Cardiac septum (tissue), 1 donor: ENCODE measurements around the gene CHRNA1. TPM values are rescaled to one million over a fixed set of nuclear protein-coding genes. Genes with fewer than 3 reads are reported as not detected.

Experiments used
- total RNA-seq: library from RNA; stranded (reverse); fragmentation: NEBNext Ultra II Directional; extraction: Animal tissue kit (Norgen Biotek cat#: 25700); gene quantifications from one replicate; pipeline ENCODE4 v1.2.1, GENCODE V29; 2021
- donor health status: DM: no; HTN: no; CAD: no.

The CHRNA1 gene
- total RNA-seq, 1 donor from 2014 or later = 0.94 TPM

Other genes starting within 250 kb of the CHRNA1 start
- 20.9 TPM for gene WIPF1, start 166.7 kb downstream of the CHRNA1 start, total RNA-seq
- 23.8 TPM for gene CHN1, start 240.9 kb upstream of the CHRNA1 start, total RNA-seq